Naive thymus-derived CD8-positive, alpha-beta T cell (primary cell): ENCODE results near the gene MIS18A. TPM values are rescaled to one million over a fixed set of nuclear protein-coding genes. Genes with fewer than 3 reads are reported as not detected.
"Not testable (repeated sequence)": the region's sequence is repeated elsewhere in the genome, so short reads cannot be mapped to it uniquely, and the experiment has no call there.

Experiments used
- ATAC-seq, 2 donors: fragments of 150-1000 bp; cut with Tn5 transposase in 1 of 2; sonication (Bioruptor Pico), chemical (Tn5 transposase) in 1 of 2; 1 replicate in 1 of 2; 2 replicates in 1 of 2; pipeline ENCODE4 v1.10.0; 2021; ENCODE audit warnings: mild to moderate bottlenecking in 2 of 2, moderate library complexity in 2 of 2
- POLR2A ChIA-PET: fragments of 350-600 bp; sonication (Branson Sonifier 250); formaldehyde crosslinking; loops from one replicate; lab custom pipeline; 2021; ENCODE audit warnings: antibody characterized with exemption; lab: Charles Lee
- DNase-seq, 10 donors: peaks; one replicate each; pipeline versions ENCODE4 v3.0.0 to v3.0.0-alpha.2; 2020 to 2022
- H3K27ac Mint-ChIP-seq, 10 donors: one replicate each; pipeline ENCODE4 v1.8.0; 2020 to 2022; ENCODE audit warnings: mild to moderate bottlenecking in 10 of 10, mixed read lengths in 10 of 10, moderate library complexity in 4 of 10, inconsistent platforms in 1 of 10
- H3K27me3 Mint-ChIP-seq, 5 donors: one replicate each; pipeline ENCODE4 v1.8.0; 2021 to 2022; ENCODE audit warnings: mixed read lengths in 5 of 5
- H3K36me3 Mint-ChIP-seq, 3 donors: one replicate each; pipeline ENCODE4 v1.8.0; 2020 to 2022; ENCODE audit warnings: mixed read lengths in 3 of 3, mild to moderate bottlenecking in 2 of 3, inconsistent platforms in 1 of 3
- H3K4me1 Mint-ChIP-seq, 4 donors: one replicate each; pipeline ENCODE4 v1.8.0; 2021 to 2022; ENCODE audit warnings: mixed read lengths in 4 of 4
- H3K4me3 Mint-ChIP-seq, 10 donors: one replicate each; pipeline ENCODE4 v1.8.0; 2020 to 2022; ENCODE audit warnings: mild to moderate bottlenecking in 10 of 10, mixed read lengths in 10 of 10, moderate library complexity in 6 of 10, inconsistent platforms in 1 of 10
- H3K9me3 Mint-ChIP-seq, 9 donors: one replicate each; pipeline ENCODE4 v1.8.0; 2020 to 2022; ENCODE audit warnings: mixed read lengths in 9 of 9, mild to moderate bottlenecking in 3 of 9, inconsistent platforms in 1 of 9, moderate library complexity in 1 of 9
- polyA plus RNA-seq, 3 donors: library from polyadenylated mRNA; unstranded; fragments of 300-500 nt; fragmentation: Illumina TruSeq; gene quantifications; one replicate each; pipeline ENCODE4 v1.2.3, GENCODE V29; 2021
- total RNA-seq, 8 experiments: library from RNA in 2 of 8; stranded (reverse) in 2 of 8; gene quantifications; one replicate each; pipeline ENCODE4 v1.2.3 and lab custom pipeline; 2021 to 2026

The MIS18A gene
- total and polyA plus RNA-seq, 5 experiments from 2014 or later, result 10.8 to 14.2 (median 12.8) TPM

GRCh38 chr21:32314806-32315205 is 36.0 kb upstream of the MIS18A start:
- H3K4me1 Mint-ChIP-seq, result no peaks in the 10 kb centered on the region
- no peak overlapping the region for H3K4me3 Mint-ChIP-seq
- H3K36me3 Mint-ChIP-seq, result peaks cover 4 to 71% (median 11%) of the 10 kb centered on the region in 3 donors
- ATAC-seq, result no peak
- no peaks in the 10 kb centered on the region for H3K9me3 Mint-ChIP-seq
- POLR2A ChIA-PET, result no interaction called here
- no peak for DNase-seq
- no peaks in the 10 kb centered on the region for H3K27me3 Mint-ChIP-seq
- H3K27ac Mint-ChIP-seq, result no peak overlapping the region

GRCh38 chr21:32312976-32313375 is 34.1 kb upstream of the MIS18A start:
- peaks cover 3 to 62% (median 4%) of the 10 kb centered on the region in 3 donors for H3K36me3 Mint-ChIP-seq
- POLR2A ChIA-PET, result no interaction called here
- DNase-seq (no peak), ATAC-seq (no peak)
- H3K4me3 Mint-ChIP-seq, result no peak overlapping the region
- H3K4me1 Mint-ChIP-seq, result no peaks in the 10 kb centered on the region
- no peaks in the 10 kb centered on the region for H3K27me3 Mint-ChIP-seq
- H3K9me3 Mint-ChIP-seq, result no peaks in the 10 kb centered on the region
- peak overlapping the region in 1 of 10 donors; percentile 69 for H3K27ac Mint-ChIP-seq

GRCh38 chr21:32312326-32312725 is 33.5 kb upstream of the MIS18A start:
- peaks cover 2 to 56% (median 4%) of the 10 kb centered on the region in 3 donors for H3K36me3 Mint-ChIP-seq
- POLR2A ChIA-PET, result no interaction called here
- DNase-seq (no peak), ATAC-seq (no peak)
- no peaks in the 10 kb centered on the region for H3K27me3 Mint-ChIP-seq
- peak overlapping the region in 5 of 10 donors; percentile 12 to 47 (median 36) for H3K27ac Mint-ChIP-seq
- no peaks in the 10 kb centered on the region for H3K4me1 Mint-ChIP-seq
- H3K9me3 Mint-ChIP-seq, result no peaks in the 10 kb centered on the region
- H3K4me3 Mint-ChIP-seq, result no peak overlapping the region

- POLR2A ChIA-PET, result no interaction called here
Observed at GRCh38 chr21:32311621-32312020, 32.8 kb upstream of the MIS18A start.

GRCh38 chr21:32310976-32311375 is 32.1 kb upstream of the MIS18A start:
- POLR2A ChIA-PET, H3K9me3 Mint-ChIP-seq, DNase-seq, H3K4me3 Mint-ChIP-seq, H3K4me1 Mint-ChIP-seq, H3K27me3 Mint-ChIP-seq, ATAC-seq: not testable (repeated sequence)
- peaks cover 0 to 47% (median 4%) of the 10 kb centered on the region in 3 donors for H3K36me3 Mint-ChIP-seq
- H3K27ac Mint-ChIP-seq, result peak overlapping the region in 2 of 10 donors; percentile 37 to 65

More at GRCh38 chr21:32311621-32312020, 32.8 kb upstream of the MIS18A start:
- H3K36me3 Mint-ChIP-seq, result peaks cover 2 to 52% (median 4%) of the 10 kb centered on the region in 3 donors
- H3K27me3 Mint-ChIP-seq, result no peaks in the 10 kb centered on the region
- ATAC-seq (no peak), DNase-seq (no peak)
- no peaks in the 10 kb centered on the region for H3K9me3 Mint-ChIP-seq
- H3K27ac Mint-ChIP-seq, result peak overlapping the region in 1 of 10 donors; percentile 27
- H3K4me3 Mint-ChIP-seq, result no peak overlapping the region
- peaks cover 0 to under 1% (median 0%) of the 10 kb centered on the region in 4 donors for H3K4me1 Mint-ChIP-seq

GRCh38 chr21:32309906-32310460 is 31.1 kb upstream of the MIS18A start:
- Mint-ChIP-seq H3K27me3 (no peaks in the 10 kb centered on the region), H3K27ac (no peak overlapping the region), H3K9me3 (no peaks in the 10 kb centered on the region), H3K4me3 (no peak overlapping the region), H3K4me1 (peaks cover 0 to 2% (median 0%) of the 10 kb centered on the region in 4 donors), H3K36me3 (peaks cover 0 to 41% (median 4%) of the 10 kb centered on the region in 3 donors)
- ATAC-seq (no peak), DNase-seq (no peak)
- POLR2A ChIA-PET, result interaction anchor here (0.7 kb wide), 1 partner anchor 291 kb away, joined by 3 read pairs; no protein-coding TSS in a partner anchor

GRCh38 chr21:32308696-32309095 is 29.8 kb upstream of the MIS18A start:
- DNase-seq, result no peak
- ATAC-seq, result no peak
- H3K4me3 Mint-ChIP-seq, result no peak overlapping the region
- H3K27me3 Mint-ChIP-seq, result no peaks in the 10 kb centered on the region
- peaks cover 0 to 2% (median 0%) of the 10 kb centered on the region in 4 donors for H3K4me1 Mint-ChIP-seq
- peaks cover 0 to 30% (median 4%) of the 10 kb centered on the region in 3 donors for H3K36me3 Mint-ChIP-seq
- peak overlapping the region in 3 of 10 donors; percentile 25 to 60 (median 41) for H3K27ac Mint-ChIP-seq
- POLR2A ChIA-PET, result no interaction called here
- H3K9me3 Mint-ChIP-seq, result no peaks in the 10 kb centered on the region

- ATAC-seq (no peak), DNase-seq (no peak)
- H3K4me3 Mint-ChIP-seq, result no peak overlapping the region
- H3K27ac Mint-ChIP-seq, result no peak overlapping the region
- no peaks in the 10 kb centered on the region for H3K9me3 Mint-ChIP-seq
- peaks cover 0 to 20% (median 0%) of the 10 kb centered on the region in 3 donors for H3K36me3 Mint-ChIP-seq
- no peaks in the 10 kb centered on the region for H3K27me3 Mint-ChIP-seq
- POLR2A ChIA-PET, result no interaction called here
- H3K4me1 Mint-ChIP-seq, result peaks cover 0 to 2% (median 0%) of the 10 kb centered on the region in 4 donors
Observed at GRCh38 chr21:32307706-32308105, 28.9 kb upstream of the MIS18A start.

- H3K36me3 Mint-ChIP-seq, result peaks cover 0 to 16% (median 0%) of the 10 kb centered on the region in 3 donors
- H3K27me3 Mint-ChIP-seq, result no peaks in the 10 kb centered on the region
- H3K27ac Mint-ChIP-seq, result peak overlapping the region in 1 of 10 donors; percentile 49
- DNase-seq (no peak), ATAC-seq (no peak)
- peaks cover 0 to 2% (median 0%) of the 10 kb centered on the region in 4 donors for H3K4me1 Mint-ChIP-seq
- H3K9me3 Mint-ChIP-seq, result no peaks in the 10 kb centered on the region
- POLR2A ChIA-PET, result no interaction called here
- H3K4me3 Mint-ChIP-seq, result no peak overlapping the region
Observed at GRCh38 chr21:32306021-32306780, 27.4 kb upstream of the MIS18A start.

- POLR2A ChIA-PET, result no interaction called here
- ATAC-seq, result no peak
Observed at GRCh38 chr21:32304998-32305397, 26.1 kb upstream of the MIS18A start.

GRCh38 chr21:32303385-32303784 is 24.5 kb upstream of the MIS18A start:
- POLR2A ChIA-PET, result no interaction called here
- Mint-ChIP-seq H3K27me3 (no peaks in the 10 kb centered on the region), H3K9me3 (no peaks in the 10 kb centered on the region), H3K27ac (peak overlapping the region in 2 of 10 donors; percentile 19 to 79), H3K4me1 (peaks cover 0 to 2% (median 0%) of the 10 kb centered on the region in 4 donors), H3K4me3 (no peak overlapping the region), H3K36me3 (peaks cover 0 to 7% (median 4%) of the 10 kb centered on the region in 3 donors)
- DNase-seq (no peak), ATAC-seq (no peak)

More at GRCh38 chr21:32304998-32305397, 26.1 kb upstream of the MIS18A start:
- H3K36me3 Mint-ChIP-seq, result peaks cover 0 to 12% (median 0%) of the 10 kb centered on the region in 3 donors
- no peak overlapping the region for H3K27ac Mint-ChIP-seq
- H3K4me1 Mint-ChIP-seq, result peaks cover 0 to 2% (median 0%) of the 10 kb centered on the region in 4 donors
- no peak for DNase-seq
- no peak overlapping the region for H3K4me3 Mint-ChIP-seq
- H3K9me3 Mint-ChIP-seq, result no peaks in the 10 kb centered on the region
- H3K27me3 Mint-ChIP-seq, result no peaks in the 10 kb centered on the region

GRCh38 chr21:32302560-32302959 is 23.7 kb upstream of the MIS18A start:
- no peak for ATAC-seq
- H3K27ac Mint-ChIP-seq, result no peak overlapping the region
- peaks cover 0 to 2% (median 0%) of the 10 kb centered on the region in 4 donors for H3K4me1 Mint-ChIP-seq
- H3K36me3 Mint-ChIP-seq, result peaks cover 0 to 4% (median 3%) of the 10 kb centered on the region in 3 donors
- no peaks in the 10 kb centered on the region for H3K27me3 Mint-ChIP-seq
- no peak for DNase-seq
- no peak overlapping the region for H3K4me3 Mint-ChIP-seq
- POLR2A ChIA-PET, result no interaction called here
- H3K9me3 Mint-ChIP-seq, result no peaks in the 10 kb centered on the region

- Mint-ChIP-seq H3K27ac (no peak overlapping the region), H3K4me3 (no peak overlapping the region)
Observed at GRCh38 chr21:32301596-32301995, 22.7 kb upstream of the MIS18A start.

More at GRCh38 chr21:32301596-32301995, 22.7 kb upstream of the MIS18A start:
- H3K27me3 Mint-ChIP-seq, result no peaks in the 10 kb centered on the region
- H3K4me1 Mint-ChIP-seq, result peaks cover 0 to 1% (median 0%) of the 10 kb centered on the region in 4 donors
- DNase-seq (no peak), ATAC-seq (no peak)
- peaks cover 0 to 4% (median 1%) of the 10 kb centered on the region in 3 donors for H3K36me3 Mint-ChIP-seq
- POLR2A ChIA-PET, result no interaction called here
- H3K9me3 Mint-ChIP-seq, result no peaks in the 10 kb centered on the region
